ENCODE measurements around the gene CLEC2A.

Gene CLEC2A

GRCh38 chr12:9931245-9931644, 925 bp downstream of the CLEC2A start:
- DNase-seq: no peak

- DNase-seq: no peak
Observed at GRCh38 chr12:9928607-9929006, 3.6 kb downstream of the CLEC2A start.

GRCh38 chr12:9926876-9927275, 5.3 kb downstream of the CLEC2A start:
- no peak for DNase-seq

- peak; percentile 34 for DNase-seq
Observed at GRCh38 chr12:9925705-9926393, 6.3 kb downstream of the CLEC2A start.

- DNase-seq: no peak
Observed at GRCh38 chr12:9922429-9922828, 9.7 kb downstream of the CLEC2A start.

- DNase-seq: no peak
Observed at GRCh38 chr12:9920451-9920850, 11.7 kb downstream of the CLEC2A start.

GRCh38 chr12:9919443-9919842, 12.7 kb downstream of the CLEC2A start:
- no peak for DNase-seq

GRCh38 chr12:9911708-9912107, 20.5 kb downstream of the CLEC2A start:
- DNase-seq: no peak

GRCh38 chr12:9910716-9911421, 21.3 kb downstream of the CLEC2A start:
- DNase-seq: no peak

GRCh38 chr12:9909724-9910123, 22.4 kb downstream of the CLEC2A start:
- no peak for DNase-seq

- DNase-seq: no peak
Observed at GRCh38 chr12:9908350-9908749, 23.8 kb downstream of the CLEC2A start.

GRCh38 chr12:9907769-9908168, 24.4 kb downstream of the CLEC2A start:
- DNase-seq: no peak

- no peak for DNase-seq
Observed at GRCh38 chr12:9906873-9907272, 25.3 kb downstream of the CLEC2A start.

GRCh38 chr12:9902539-9903228, 29.5 kb downstream of the CLEC2A start:
- DNase-seq: no peak

GRCh38 chr12:9900930-9901329, 31.2 kb downstream of the CLEC2A start:
- no peak for DNase-seq

- no peak for DNase-seq
Observed at GRCh38 chr12:9899209-9899608, 33.0 kb downstream of the CLEC2A start.

- DNase-seq: no peak
Observed at GRCh38 chr12:9897535-9897934, 34.6 kb downstream of the CLEC2A start.

GRCh38 chr12:9895215-9895971, 36.8 kb downstream of the CLEC2A start:
- no peak for DNase-seq

- DNase-seq: no peak
Observed at GRCh38 chr12:9888665-9889273, 43.4 kb downstream of the CLEC2A start.

- DNase-seq: peak; percentile 45
Observed at GRCh38 chr12:9883175-9883574, 49.0 kb downstream of the CLEC2A start.

- DNase-seq: no peak
Observed at GRCh38 chr12:9881988-9882387, 50.2 kb downstream of the CLEC2A start.

- DNase-seq: no peak
Observed at GRCh38 chr12:9881246-9881645, 50.9 kb downstream of the CLEC2A start, which contains the start of gene KLRF2. KLRF2 (plus strand) TSS chr12:9881489; CDS start chr12:9881596, 107 bp downstream.

All from NCI-H1105 (cell line).